Measurements from ENCODE around the gene ELOVL7. TPM values are rescaled to one million over a fixed set of nuclear protein-coding genes. Genes with fewer than 3 reads are reported as not detected.
A peak's percentile ranks its signal among the peaks of the same experiment; 100 is the strongest.

Gene ELOVL7
- total RNA-seq (2021; ENCODE audit: unreplicated experiment) (20.0 TPM), Bru-seq, nascent RNA (percentile 78 among the genes with signal in this experiment), BruChase-seq, experiment 1, labeled RNA remaining after a 6-hour chase (percentile 76 among the genes with signal in this experiment), BruChase-seq, experiment 2, labeled RNA remaining after a 2-hour chase (percentile 76 among the genes with signal in this experiment)
- polyA plus RNA-seq (2012) = 9.8 and 11.0 TPM in 2 replicates
- long read RNA-seq, transcript ELOVL7-205 (9 exons, 3,994 nt) = major isoform, 20 of 39 reads
- long read RNA-seq, partial matches to known transcripts = 3 of 39 reads
- long read RNA-seq, other reads (novel, unspliced or antisense) = 12 of 39 reads

- Histone ChIP-seq H3K9me2 (ENCODE audit: insufficient read depth) (no peaks in the 10 kb centered on the region), H3K27ac (ENCODE audit: low read depth, low read length) (peak within 1 kb of the TSS; percentile 59; the same call in 1 of the 2 replicates), H3K9ac (ENCODE audit: low read length) (peak within 1 kb of the TSS; percentile 80), H4K20me1 (ENCODE audit: insufficient read depth) (no peaks in the 10 kb centered on the region), H2AFZ (ENCODE audit: low read depth, low read length, poor library complexity, severe bottlenecking) (peak within 1 kb of the TSS; percentile 72), H3K4me1 (ENCODE audit: control insufficient read depth in 1 of 2, insufficient read depth in 2 of 2, low read length in 2 of 2) (peaks cover 0 to 12% of the 10 kb centered on the region in 2 experiments; a peak in 3 of 4 replicates), H3K9me3 (ENCODE audit: control insufficient read depth in 1 of 2, insufficient read depth in 1 of 2, low read depth in 1 of 2, low read length in 2 of 2) (no peaks in the 10 kb centered on the region), H3K36me3 (ENCODE audit: control insufficient read depth in 1 of 2, insufficient read depth in 2 of 2, low read length in 2 of 2) (no peaks in the 10 kb centered on the region), H3K4me2 (ENCODE audit: low read length) (peak within 1 kb of the TSS; percentile 93), H3K79me2 (ENCODE audit: insufficient read depth, low read length) (peaks cover 28% of the 10 kb centered on the region; the same call in 1 of the 2 replicates), H3K27me3 (ENCODE audit: insufficient read depth, low read length) (no peaks in the 10 kb centered on the region), H3K4me3 (replicated peaks in 1 of 2; ENCODE audit: low read depth in 1 of 2, low read length in 2 of 2) (peak within 1 kb of the TSS; percentile 74 to 84)
- peak; percentile 66 for DNase-seq (ENCODE audit: low read depth, low spot score)
- peak; percentile 98 for ATAC-seq
- TF ChIP-seq REST (IDR thresholded peaks at IDR 0.05; ENCODE audit: low read depth) = no peak
- peak; percentile 12 to 45 (median 25); a peak in 3 of 6 replicates for TF ChIP-seq CTCF (IDR thresholded peaks at IDR 0.05 in 2 of 3, conservative IDR thresholded peaks at IDR 0.05 in 1 of 3; ENCODE audit: borderline replicate concordance in 1 of 3, insufficient read depth in 1 of 3, low read depth in 2 of 3, low read length in 2 of 3)
- TF ChIP-seq FOSL1 (IDR thresholded peaks at IDR 0.05; ENCODE audit: low read depth) = 0 out of 2 replicates have a peak, but pooled peaks have one; percentile 41
- TF ChIP-seq CBX3 (IDR thresholded peaks at IDR 0.05; ENCODE audit: low read depth) = no peak; the same call in 1 of the 2 replicates
- TF ChIP-seq EZH2 (IDR thresholded peaks at IDR 0.05) = no peak
- TF ChIP-seq TCF7L2 (IDR thresholded peaks at IDR 0.05; ENCODE audit: borderline replicate concordance, extremely low read depth, insufficient read depth, insufficient read length) = no peak
- peak; percentile 86 for TF ChIP-seq POLR2A (IDR thresholded peaks at IDR 0.05; ENCODE audit: borderline replicate concordance, extremely low read depth, insufficient read depth, insufficient read length)
- TF ChIP-seq RAD21 (IDR thresholded peaks at IDR 0.05; ENCODE audit: low read depth) = peak; percentile 56
- peak; percentile 74; the same call in 1 of the 2 replicates for TF ChIP-seq SIN3A (IDR thresholded peaks at IDR 0.05; ENCODE audit: low read depth)
- no peak for TF ChIP-seq ZNF274 (IDR thresholded peaks at IDR 0.05; ENCODE audit: low read depth, low read length)
- no peak for TF ChIP-seq ELF1 (IDR thresholded peaks at IDR 0.05; ENCODE audit: borderline replicate concordance, low read depth)
- TF ChIP-seq CEBPB (IDR thresholded peaks at IDR 0.05; ENCODE audit: low read depth) = no peak
- TF ChIP-seq POLR2AphosphoS5 (IDR thresholded peaks at IDR 0.05; ENCODE audit: low read depth, low read length) = peak; percentile 88
- TF ChIP-seq SP1 (IDR thresholded peaks at IDR 0.05; ENCODE audit: low read depth) = peak; percentile 32
- TF ChIP-seq ZFX (IDR thresholded peaks at IDR 0.05) = peak; percentile 78
- peak; percentile 44 for TF ChIP-seq JUND (IDR thresholded peaks at IDR 0.05)
- peak; percentile 38 for TF ChIP-seq YY1 (IDR thresholded peaks at IDR 0.05; ENCODE audit: extremely low read depth, insufficient replicate concordance, low read depth, low read length)
- TF ChIP-seq SRF (IDR thresholded peaks at IDR 0.05; ENCODE audit: low read depth) = no peak
- TF ChIP-seq MAX (IDR thresholded peaks at IDR 0.05) = peak; percentile 63
- CTCF ChIA-PET = interaction anchor here (1.4 kb wide), 1 partner anchor 155 kb away, joined by 4 read pairs; no protein-coding TSS in a partner anchor
- no TSS peak for BruUV-seq (replicated peaks)
- intact Hi-C loops (cut with micrococcal nuclease) = loop anchor here (5.0 kb wide), 2 partner anchors 62 to 142 kb away; partner anchors contain the start of gene DEPDC1B
- RAD21 ChIA-PET (ENCODE audit: low non-redundant PET in 1 of 2, low total read pairs in 2 of 2, uncharacterized antibody in 2 of 2, unreplicated experiment in 2 of 2) = no interaction called here
- POLR2A ChIA-PET = interaction anchor here (0.9 to 1.6 kb wide), 4 partner anchors 9 to 144 kb away, joined by 3 to 12 read pairs (median 3); partner anchors contain the start of gene DEPDC1B
These were observed at the start of gene ELOVL7 for GRCh38 chr5:60843936-60844905. Gene ELOVL7, minus strand, starts transcription at chr5:60844269. Its CDS starts 56,872 bp downstream, at chr5:60787397.
